Naive thymus-derived CD4-positive, alpha-beta T cell (primary cell): ENCODE measurements around the gene SLC2A6. TPM values are rescaled to one million over a fixed set of nuclear protein-coding genes. Genes with fewer than 3 reads are reported as not detected.
A peak's percentile ranks its signal among the peaks of the same experiment; 100 is the strongest.

Source experiments
- ATAC-seq: fragments of 150-1000 bp; cut with Tn5 transposase; 2 replicates; pipeline ENCODE4 v1.10.0; 2021; ENCODE audit warnings: mild to moderate bottlenecking, moderate library complexity
- CTCF ChIA-PET: fragments of 350-600 bp; sonication (Branson Sonifier 250); formaldehyde crosslinking; loops from one replicate; lab custom pipeline; 2021; ENCODE audit warnings: antibody characterized with exemption; lab: Charles Lee
- POLR2A ChIA-PET: fragments of 350-600 bp; sonication (Branson Sonifier 250); formaldehyde crosslinking; loops from one replicate; lab custom pipeline; 2021; ENCODE audit warnings: antibody characterized with exemption, inconsistent platforms; lab: Charles Lee
- DNase-seq, 9 donors: peaks; one replicate each; pipeline versions ENCODE4 v3.0.0 to v3.0.0-alpha.2; 2020 to 2022; ENCODE audit warnings: mixed read lengths in 1 of 9
- H3K27ac ChIP-seq: one replicate; pipeline ENCODE4 v1.7.0; 2013; ENCODE audit warnings: mild to moderate bottlenecking, low read depth, low read length, moderate library complexity
- H3K27me3 ChIP-seq, 2 donors: one replicate each; pipeline ENCODE4 v1.7.0; 2013; ENCODE audit warnings: low read length in 2 of 2, mild to moderate bottlenecking in 2 of 2, moderate library complexity in 2 of 2; ENCODE audit not compliant: control insufficient read depth in 2 of 2, insufficient read depth in 2 of 2
- H3K36me3 ChIP-seq, 3 experiments: 1 replicate in 2 of 3; 2 replicates in 1 of 3; pipeline ENCODE4 v1.7.0; 2013; ENCODE audit warnings: low read length in 3 of 3, mild to moderate bottlenecking in 3 of 3, moderate library complexity in 1 of 3; ENCODE audit not compliant: insufficient read depth in 3 of 3, control insufficient read depth in 2 of 3
- H3K4me1 ChIP-seq, 2 donors: one replicate each; pipeline ENCODE4 v1.7.0; 2013; ENCODE audit warnings: low read length in 2 of 2, mild to moderate bottlenecking in 2 of 2, moderate library complexity in 1 of 2; ENCODE audit not compliant: control insufficient read depth in 2 of 2, insufficient read depth in 2 of 2
- H3K4me3 ChIP-seq: 2 replicates; pipeline ENCODE4 v1.7.0; 2013; ENCODE audit warnings: mild to moderate bottlenecking, low read length
- H3K9me3 ChIP-seq, 3 experiments: 1 replicate in 2 of 3; 2 replicates in 1 of 3; pipeline ENCODE4 v1.7.0; 2013; ENCODE audit warnings: low read length in 3 of 3; ENCODE audit not compliant: control insufficient read depth in 2 of 3
- H3K27ac Mint-ChIP-seq, 9 donors: one replicate each; pipeline ENCODE4 v1.8.0; 2020 to 2022; ENCODE audit warnings: mixed read lengths in 9 of 9, mild to moderate bottlenecking in 8 of 9, moderate library complexity in 5 of 9, inconsistent platforms in 2 of 9
- H3K27me3 Mint-ChIP-seq, 5 donors: one replicate each; pipeline ENCODE4 v1.8.0; 2021 to 2022; ENCODE audit warnings: mixed read lengths in 5 of 5, mild to moderate bottlenecking in 1 of 5
- H3K36me3 Mint-ChIP-seq, 5 donors: one replicate each; pipeline ENCODE4 v1.8.0; 2020 to 2022; ENCODE audit warnings: mixed read lengths in 5 of 5, mild to moderate bottlenecking in 3 of 5, inconsistent platforms in 1 of 5
- H3K4me1 Mint-ChIP-seq, 7 donors: one replicate each; pipeline ENCODE4 v1.8.0; 2020 to 2022; ENCODE audit warnings: mixed read lengths in 7 of 7, mild to moderate bottlenecking in 3 of 7, inconsistent platforms in 1 of 7
- H3K4me3 Mint-ChIP-seq, 10 donors: one replicate each; pipeline ENCODE4 v1.8.0; 2020 to 2022; ENCODE audit warnings: mild to moderate bottlenecking in 10 of 10, mixed read lengths in 10 of 10, moderate library complexity in 6 of 10, inconsistent platforms in 2 of 10
- H3K9me3 Mint-ChIP-seq, 11 donors: one replicate each; pipeline ENCODE4 v1.8.0; 2020 to 2022; ENCODE audit warnings: mixed read lengths in 11 of 11, mild to moderate bottlenecking in 4 of 11, inconsistent platforms in 1 of 11, moderate library complexity in 1 of 11
- intact Hi-C, 2 donors: fragments of 100-400 bp; cut with micrococcal nuclease; formaldehyde crosslinking; loops; one replicate each; pipeline ENCODE4 v1.15.1; 2023
- polyA plus RNA-seq, 2 donors: library from polyadenylated mRNA; unstranded; fragments of 300-500 nt; fragmentation: Illumina TruSeq; gene quantifications; one replicate each; pipeline ENCODE4 v1.2.3, GENCODE V29; 2021
- total RNA-seq, 6 experiments: library from RNA in 5 of 6; stranded (reverse) in 5 of 6; gene quantifications; 1 replicate in 5 of 6; 2 replicates in 1 of 6; pipeline ENCODE4 v1.2.3 and lab custom pipeline; 2021 to 2026

Gene SLC2A6
- total and polyA plus RNA-seq, 7 experiments from 2014 or later = 2.4 to 34.7 (median 3.4) TPM

GRCh38 chr9:133433351-133433843, 45.5 kb downstream of the SLC2A6 start:
- CTCF ChIA-PET = no interaction called here
- Mint-ChIP-seq H3K36me3 (no peaks in the 10 kb centered on the region), H3K4me1 (peaks cover 0 to 3% (median 0%) of the 10 kb centered on the region in 7 donors), H3K27ac (no peak overlapping the region), H3K9me3 (peaks cover 0 to 2% (median 0%) of the 10 kb centered on the region in 11 donors), H3K27me3 (peaks cover 0 to 12% (median 3%) of the 10 kb centered on the region in 5 donors), H3K4me3 (no peak overlapping the region)
- Histone ChIP-seq H3K27me3 (no peaks in the 10 kb centered on the region), H3K36me3 (no peaks in the 10 kb centered on the region), H3K4me3 (no peak overlapping the region), H3K27ac (no peak overlapping the region), H3K4me1 (no peaks in the 10 kb centered on the region), H3K9me3 (no peaks in the 10 kb centered on the region)
- DNase-seq (no peak), ATAC-seq (no peak)
- intact Hi-C loops = no loop called here
- POLR2A ChIA-PET = no interaction called here

GRCh38 chr9:133430244-133430643, 48.7 kb downstream of the SLC2A6 start:
- no peak overlapping the region for H3K27ac Mint-ChIP-seq
- POLR2A ChIA-PET = no interaction called here
- H3K9me3 Mint-ChIP-seq = peaks cover 0 to 2% (median 0%) of the 10 kb centered on the region in 11 donors

GRCh38 chr9:133429641-133430161, 49.2 kb downstream of the SLC2A6 start:
- Histone ChIP-seq H3K4me1 (no peaks in the 10 kb centered on the region), H3K4me3 (no peak overlapping the region), H3K9me3 (no peaks in the 10 kb centered on the region), H3K36me3 (no peaks in the 10 kb centered on the region), H3K27ac (no peak overlapping the region), H3K27me3 (no peaks in the 10 kb centered on the region)
- H3K9me3 Mint-ChIP-seq = peaks cover 0 to 2% (median 0%) of the 10 kb centered on the region in 11 donors
- H3K4me3 Mint-ChIP-seq = peak overlapping the region in 4 of 10 donors; percentile 39 to 80 (median 47)
- no peak overlapping the region for H3K27ac Mint-ChIP-seq
- peak; percentile 49 for ATAC-seq
- peaks cover 8 to 30% (median 20%) of the 10 kb centered on the region in 5 donors for H3K27me3 Mint-ChIP-seq
- H3K4me1 Mint-ChIP-seq = peaks cover 0 to 8% (median 6%) of the 10 kb centered on the region in 7 donors
- no peak for DNase-seq
- POLR2A ChIA-PET = no interaction called here
- H3K36me3 Mint-ChIP-seq = no peaks in the 10 kb centered on the region
- intact Hi-C loops = no loop called here
- CTCF ChIA-PET = interaction anchor here (0.7 kb wide), 1 partner anchor 25 kb away, joined by 3 read pairs; no protein-coding TSS in a partner anchor

More at GRCh38 chr9:133430244-133430643, 48.7 kb downstream of the SLC2A6 start:
- DNase-seq (no peak), ATAC-seq (no peak)
- Mint-ChIP-seq H3K4me3 (peak overlapping the region in 4 of 10 donors; percentile 4 to 80 (median 31)), H3K27me3 (peaks cover 8 to 30% (median 20%) of the 10 kb centered on the region in 5 donors), H3K4me1 (peaks cover 0 to 8% (median 6%) of the 10 kb centered on the region in 7 donors), H3K36me3 (no peaks in the 10 kb centered on the region)
- CTCF ChIA-PET = interaction anchor here (0.7 kb wide), 1 partner anchor 25 kb away, joined by 3 read pairs; no protein-coding TSS in a partner anchor
- H3K9me3 ChIP-seq = no peaks in the 10 kb centered on the region
- no peaks in the 10 kb centered on the region for H3K36me3 ChIP-seq
- no peaks in the 10 kb centered on the region for H3K4me1 ChIP-seq
- no peak overlapping the region for H3K27ac ChIP-seq
- no peaks in the 10 kb centered on the region for H3K27me3 ChIP-seq
- no peak overlapping the region for H3K4me3 ChIP-seq
- intact Hi-C loops = no loop called here

- intact Hi-C loops = no loop called here
- peaks cover 0 to 2% (median 0%) of the 10 kb centered on the region in 11 donors for H3K9me3 Mint-ChIP-seq
- H3K27ac Mint-ChIP-seq = no peak overlapping the region
- peaks cover 8 to 30% (median 20%) of the 10 kb centered on the region in 5 donors for H3K27me3 Mint-ChIP-seq
- ChIA-PET POLR2A (no interaction called here), CTCF (no interaction called here)
- no peaks in the 10 kb centered on the region for H3K36me3 Mint-ChIP-seq
- Histone ChIP-seq H3K9me3 (no peaks in the 10 kb centered on the region), H3K27ac (no peak overlapping the region), H3K27me3 (no peaks in the 10 kb centered on the region), H3K4me3 (no peak overlapping the region), H3K4me1 (no peaks in the 10 kb centered on the region), H3K36me3 (no peaks in the 10 kb centered on the region)
- peaks cover 0 to 8% (median 6%) of the 10 kb centered on the region in 7 donors for H3K4me1 Mint-ChIP-seq
- DNase-seq = no peak
- H3K4me3 Mint-ChIP-seq = peak overlapping the region in 2 of 10 donors; percentile 48 to 80
- no peak for ATAC-seq
Measured at GRCh38 chr9:133429214-133429613, 49.7 kb downstream of the SLC2A6 start.

- H3K27me3 ChIP-seq = no peaks in the 10 kb centered on the region
- peak overlapping the region in 1 of 10 donors; percentile 80 for H3K4me3 Mint-ChIP-seq
- no peaks in the 10 kb centered on the region for H3K4me1 ChIP-seq
- intact Hi-C loops = loop anchor here in 1 of 2 donors (1.0 kb wide), 1 partner anchor 242 kb away; no protein-coding TSS in a partner anchor
- no peak overlapping the region for H3K27ac ChIP-seq
- ChIA-PET POLR2A (no interaction called here), CTCF (no interaction called here)
- H3K4me1 Mint-ChIP-seq = peaks cover 0 to 8% (median 6%) of the 10 kb centered on the region in 7 donors
- ATAC-seq (no peak), DNase-seq (no peak)
- H3K36me3 Mint-ChIP-seq = no peaks in the 10 kb centered on the region
- H3K27ac Mint-ChIP-seq = no peak overlapping the region
- H3K9me3 ChIP-seq = no peaks in the 10 kb centered on the region
- H3K4me3 ChIP-seq = no peak overlapping the region
- H3K27me3 Mint-ChIP-seq = peaks cover 8 to 30% (median 20%) of the 10 kb centered on the region in 5 donors
- H3K9me3 Mint-ChIP-seq = peaks cover 0 to 2% (median 0%) of the 10 kb centered on the region in 11 donors
- H3K36me3 ChIP-seq = no peaks in the 10 kb centered on the region
Measured at GRCh38 chr9:133428617-133429101, 50.2 kb downstream of the SLC2A6 start.

GRCh38 chr9:133427658-133428348, 51.1 kb downstream of the SLC2A6 start:
- no peak overlapping the region for H3K27ac ChIP-seq
- H3K9me3 ChIP-seq = no peaks in the 10 kb centered on the region
- H3K4me3 ChIP-seq = no peak overlapping the region
- Mint-ChIP-seq H3K4me3 (peak overlapping the region; percentile 45 to 73 (median 60)), H3K36me3 (no peaks in the 10 kb centered on the region), H3K9me3 (peaks cover 0 to 2% (median 0%) of the 10 kb centered on the region in 11 donors), H3K4me1 (peaks cover 0 to 8% (median 6%) of the 10 kb centered on the region in 7 donors), H3K27ac (no peak overlapping the region), H3K27me3 (peaks cover 8 to 30% (median 20%) of the 10 kb centered on the region in 5 donors)
- DNase-seq = no peak
- no peaks in the 10 kb centered on the region for H3K36me3 ChIP-seq
- POLR2A ChIA-PET = interaction anchor here (0.6 kb wide), 1 partner anchor 79 kb away, joined by 3 read pairs; no protein-coding TSS in a partner anchor
- no peaks in the 10 kb centered on the region for H3K4me1 ChIP-seq
- ATAC-seq = no peak
- H3K27me3 ChIP-seq = no peaks in the 10 kb centered on the region
- CTCF ChIA-PET = no interaction called here
- intact Hi-C loops = loop anchor here in 1 of 2 donors (1.0 kb wide), 1 partner anchor 242 kb away; no protein-coding TSS in a partner anchor
